ENCODE measurements around the gene NCMAP. TPM values are rescaled to one million over a fixed set of nuclear protein-coding genes. Genes with fewer than 3 reads are reported as not detected.

NCMAP gene
- total RNA-seq, 1 donor from 2014 or later, result 0.22 TPM

- intact Hi-C loops (cut with DNase I), result no loop called here
- DNase-seq (ENCODE audit: missing footprints) (no peak), ATAC-seq (no peak)
These were observed 43.4 kb downstream of the NCMAP start for GRCh38 chr1:24599265-24599664.

- no peak for ATAC-seq
- intact Hi-C loops (cut with DNase I), result no loop called here
- DNase-seq (ENCODE audit: missing footprints), result no peak
These were observed 44.7 kb downstream of the NCMAP start for GRCh38 chr1:24600551-24600950.

GRCh38 chr1:24605534-24606295 lies 49.8 kb downstream of the NCMAP start:
- intact Hi-C loops (cut with DNase I), result no loop called here
- ATAC-seq (no peak), DNase-seq (ENCODE audit: missing footprints) (no peak)

GRCh38 chr1:24606296-24606605 lies 50.4 kb downstream of the NCMAP start:
- ATAC-seq (no peak), DNase-seq (ENCODE audit: missing footprints) (no peak)
- intact Hi-C loops (cut with DNase I), result no loop called here

GRCh38 chr1:24606621-24607020 lies 50.7 kb downstream of the NCMAP start:
- DNase-seq (ENCODE audit: missing footprints), result no peak
- intact Hi-C loops (cut with DNase I), result no loop called here
- no peak for ATAC-seq

- ATAC-seq (no peak), DNase-seq (ENCODE audit: missing footprints) (no peak)
- intact Hi-C loops (cut with DNase I), result no loop called here
These were observed 54.1 kb downstream of the NCMAP start for GRCh38 chr1:24609949-24610517.

GRCh38 chr1:24619376-24619775 lies 63.5 kb downstream of the NCMAP start:
- no peak for DNase-seq (ENCODE audit: missing footprints)
- intact Hi-C loops (cut with DNase I), result no loop called here
- no peak for ATAC-seq

- intact Hi-C loops (cut with DNase I), result no loop called here
- no peak for ATAC-seq
- DNase-seq (ENCODE audit: missing footprints), result no peak
These were observed 64.8 kb downstream of the NCMAP start for GRCh38 chr1:24620678-24621077.

- ATAC-seq, result no peak
- intact Hi-C loops (cut with DNase I), result no loop called here
- DNase-seq (ENCODE audit: missing footprints), result no peak
These were observed 65.2 kb downstream of the NCMAP start for GRCh38 chr1:24621121-24621520.

- intact Hi-C loops (cut with DNase I), result no loop called here
- no peak for ATAC-seq
These were observed 66.3 kb downstream of the NCMAP start for GRCh38 chr1:24622218-24622617.

GRCh38 chr1:24632832-24633175 lies 76.9 kb downstream of the NCMAP start:
- no peak for ATAC-seq
- intact Hi-C loops (cut with DNase I), result no loop called here
- no peak for DNase-seq (ENCODE audit: missing footprints)

More at GRCh38 chr1:24622218-24622617, 66.3 kb downstream of the NCMAP start:
- no peak for DNase-seq (ENCODE audit: missing footprints)

GRCh38 chr1:24635195-24635843 lies 79.4 kb downstream of the NCMAP start:
- no peak for DNase-seq (ENCODE audit: missing footprints)
- no peak for ATAC-seq
- intact Hi-C loops (cut with DNase I), result loop anchor here (1.0 to 5.0 kb wide), 2 partner anchors 93 to 438 kb away; no protein-coding TSS in a partner anchor

GRCh38 chr1:24636661-24637357 lies 80.9 kb downstream of the NCMAP start:
- intact Hi-C loops (cut with DNase I), result loop anchor here (5.0 kb wide), 1 partner anchor 440 kb away; no protein-coding TSS in a partner anchor
- no peak for ATAC-seq

GRCh38 chr1:24639094-24639493 lies 83.2 kb downstream of the NCMAP start:
- intact Hi-C loops (cut with DNase I), result loop anchor here (5.0 kb wide), 1 partner anchor 442 kb away; no protein-coding TSS in a partner anchor
- no peak for ATAC-seq
- no peak for DNase-seq (ENCODE audit: missing footprints)

More at GRCh38 chr1:24636661-24637357, 80.9 kb downstream of the NCMAP start:
- no peak for DNase-seq (ENCODE audit: missing footprints)

- ATAC-seq (no peak), DNase-seq (ENCODE audit: missing footprints) (no peak)
- intact Hi-C loops (cut with DNase I), result loop anchor here (5.0 kb wide), 2 partner anchors 223 to 443 kb away; partner anchors contain the start of gene NIPAL3
These were observed 84.0 kb downstream of the NCMAP start for GRCh38 chr1:24639881-24640280.

GRCh38 chr1:24640288-24640687 lies 84.4 kb downstream of the NCMAP start:
- DNase-seq (ENCODE audit: missing footprints), result no peak
- no peak for ATAC-seq
- intact Hi-C loops (cut with DNase I), result loop anchor here (5.0 kb wide), 1 partner anchor 223 kb away; the partner anchor contains the start of gene NIPAL3

GRCh38 chr1:24641646-24642151 lies 85.8 kb downstream of the NCMAP start:
- intact Hi-C loops (cut with DNase I), result loop anchor here (5.0 kb wide), 1 partner anchor 224 kb away; the partner anchor contains the start of gene NIPAL3
- DNase-seq (ENCODE audit: missing footprints) (no peak), ATAC-seq (no peak)

- peak; percentile 99 for DNase-seq (ENCODE audit: missing footprints)
- peak; percentile 98 for ATAC-seq
- intact Hi-C loops (cut with DNase I), result loop anchor here (5.0 kb wide), 1 partner anchor 225 kb away; the partner anchor contains the start of gene NIPAL3
These were observed 86.8 kb downstream of the NCMAP start, which contains the start of gene SRRM1 for GRCh38 chr1:24642481-24643362. Gene SRRM1 (plus strand): TSS chr1:24643302. CDS start chr1:24643327, 25 bp downstream.
